AG04449 (cell line): ENCODE measurements around the gene ANKFN1.

ENCODE experiments used
- CTCF ChIA-PET: fragments of 350-600 bp; formaldehyde crosslinking; extraction: SDS; loops from one replicate; lab custom pipeline; 2021; ENCODE audit warnings: antibody characterized with exemption; lab: Yijun Ruan, JAX
- POLR2A ChIA-PET: fragments of 400-600, 350-600 bp; formaldehyde crosslinking; extraction: SDS; loops from one replicate; lab custom pipeline; 2020; ENCODE audit warnings: antibody characterized with exemption, inconsistent platforms; lab: Yijun Ruan, JAX
- DNase-seq: peaks from one replicate; pipeline ENCODE4 v3.0.0-alpha.2; 2010; ENCODE audit warnings: low read depth, low spot score
- H3K4me3 ChIP-seq: 2 replicates; pipeline ENCODE4 v1.5.1; 2011; ENCODE audit warnings: low read depth, mild to moderate bottlenecking, control low read depth, low read length
- CTCF ChIP-seq: IDR thresholded peaks from one replicate; pipeline ENCODE4 v1.5.1; 2011; ENCODE audit warnings: mild to moderate bottlenecking, moderate library complexity, low read length, control low read depth, inconsistent platforms; ENCODE audit not compliant: insufficient read depth; ENCODE audit errors: missing control alignments

ANKFN1 gene

GRCh38 chr17:56497132-56497531 is 343.9 kb downstream of the ANKFN1 start:
- no peak overlapping the region for H3K4me3 ChIP-seq
- no peak for TF ChIP-seq CTCF
- CTCF ChIA-PET, result interaction anchor here (0.7 to 1.3 kb wide), 2 partner anchors 11 to 283 kb away, joined by 3 read pairs; no protein-coding TSS in a partner anchor
- POLR2A ChIA-PET, result no interaction called here
- DNase-seq, result no peak

GRCh38 chr17:56499799-56500388 is 346.6 kb downstream of the ANKFN1 start:
- ChIA-PET CTCF (interaction anchor here (0.7 to 4.3 kb wide), 17 partner anchors 9 to 373 kb away, joined by 3 to 49 read pairs (median 4); no protein-coding TSS in a partner anchor), POLR2A (no interaction called here)
- peak; percentile 23 for TF ChIP-seq CTCF
- no peak overlapping the region for H3K4me3 ChIP-seq
- DNase-seq, result no peak

- H3K4me3 ChIP-seq, result no peak overlapping the region
- ChIA-PET POLR2A (no interaction called here), CTCF (interaction anchor here (0.7 to 4.3 kb wide), 4 partner anchors 10 to 214 kb away, joined by 3 to 49 read pairs (median 5); no protein-coding TSS in a partner anchor)
- DNase-seq, result no peak
- no peak for TF ChIP-seq CTCF
Measured at GRCh38 chr17:56502120-56502654, 348.9 kb downstream of the ANKFN1 start.

GRCh38 chr17:56505154-56505756 is 352.0 kb downstream of the ANKFN1 start:
- CTCF ChIA-PET, result no interaction called here
- DNase-seq, result no peak
- POLR2A ChIA-PET, result no interaction called here
- TF ChIP-seq CTCF, result no peak
- no peak overlapping the region for H3K4me3 ChIP-seq

GRCh38 chr17:56506349-56506748 is 353.1 kb downstream of the ANKFN1 start:
- no peak overlapping the region for H3K4me3 ChIP-seq
- ChIA-PET CTCF (interaction anchor here (1.1 kb wide), 1 partner anchor 10 kb away, joined by 4 read pairs; no protein-coding TSS in a partner anchor), POLR2A (no interaction called here)
- DNase-seq, result no peak
- TF ChIP-seq CTCF, result no peak
